Sigmoid colon (tissue), 4 donors: ENCODE results near the gene PAK1.

Experiments used
- EP300 ChIP-seq, 4 donors: sonication (generic); formaldehyde crosslinking; IDR thresholded peaks; one replicate each; pipeline ENCODE4 v1.6.1; 2017; ENCODE audit warnings: antibody characterized with exemption in 4 of 4
- POLR2A ChIP-seq, 2 donors: fragments of 450-650 bp; IDR thresholded peaks; one replicate each; pipeline ENCODE4 v1.6.1; 2016; ENCODE audit warnings: antibody characterized with exemption in 2 of 2, mild to moderate bottlenecking in 2 of 2, moderate library complexity in 2 of 2
- POLR2AphosphoS5 ChIP-seq, 4 donors: sonication (generic); formaldehyde crosslinking; IDR thresholded peaks; one replicate each; pipeline ENCODE4 v1.6.1; 2017; ENCODE audit warnings: antibody characterized with exemption in 4 of 4
- TF ChIP-seq, protein P1 (sequence below), 4 experiments: fragments of 450-650 bp in 3 of 4; fragments of 200-600 bp in 1 of 4; IDR thresholded peaks; one replicate each; pipeline ENCODE4 v1.5.1; 2016 to 2019; ENCODE audit warnings: antibody characterized with exemption in 4 of 4, mild to moderate bottlenecking in 3 of 4, moderate library complexity in 2 of 4

DNA sequence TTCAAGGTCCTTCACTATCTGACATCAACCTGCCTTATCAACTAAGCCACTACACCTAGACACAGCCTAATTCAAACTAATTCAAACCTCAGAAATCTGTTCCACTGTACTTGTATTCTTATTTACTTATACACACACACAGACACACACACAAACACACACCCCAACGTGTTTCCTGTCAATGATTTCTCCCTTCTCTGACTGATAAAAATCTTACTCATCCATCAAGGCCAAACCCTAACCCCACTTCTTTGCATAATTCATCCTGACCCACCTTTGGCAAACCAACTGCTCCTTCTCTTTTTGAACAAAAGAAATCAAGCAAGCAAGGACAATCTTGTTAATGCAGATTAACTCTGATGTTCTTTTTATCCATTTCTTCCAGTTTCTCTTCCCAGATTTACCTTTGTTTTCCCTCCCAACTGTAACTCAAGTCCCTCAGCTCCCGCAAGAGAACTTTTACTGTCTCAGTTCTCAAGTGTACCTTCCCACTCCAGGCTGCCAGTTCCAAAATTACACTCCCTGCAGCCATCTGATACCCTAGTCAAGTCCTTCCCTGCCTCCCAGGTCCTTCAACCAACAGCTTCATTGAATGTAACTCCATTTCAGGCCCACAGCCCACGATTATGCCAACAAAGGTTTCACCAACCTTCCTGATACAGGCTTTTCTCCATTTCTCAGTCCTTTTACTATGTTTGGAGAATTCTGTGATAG, 78.3 kb downstream of the PAK1 start:
- TF ChIP-seq EP300 (IDR thresholded peaks at IDR 0.05), result no peak
- no peak for TF ChIP-seq POLR2A (IDR thresholded peaks at IDR 0.05)
- TF ChIP-seq, protein P1, sequence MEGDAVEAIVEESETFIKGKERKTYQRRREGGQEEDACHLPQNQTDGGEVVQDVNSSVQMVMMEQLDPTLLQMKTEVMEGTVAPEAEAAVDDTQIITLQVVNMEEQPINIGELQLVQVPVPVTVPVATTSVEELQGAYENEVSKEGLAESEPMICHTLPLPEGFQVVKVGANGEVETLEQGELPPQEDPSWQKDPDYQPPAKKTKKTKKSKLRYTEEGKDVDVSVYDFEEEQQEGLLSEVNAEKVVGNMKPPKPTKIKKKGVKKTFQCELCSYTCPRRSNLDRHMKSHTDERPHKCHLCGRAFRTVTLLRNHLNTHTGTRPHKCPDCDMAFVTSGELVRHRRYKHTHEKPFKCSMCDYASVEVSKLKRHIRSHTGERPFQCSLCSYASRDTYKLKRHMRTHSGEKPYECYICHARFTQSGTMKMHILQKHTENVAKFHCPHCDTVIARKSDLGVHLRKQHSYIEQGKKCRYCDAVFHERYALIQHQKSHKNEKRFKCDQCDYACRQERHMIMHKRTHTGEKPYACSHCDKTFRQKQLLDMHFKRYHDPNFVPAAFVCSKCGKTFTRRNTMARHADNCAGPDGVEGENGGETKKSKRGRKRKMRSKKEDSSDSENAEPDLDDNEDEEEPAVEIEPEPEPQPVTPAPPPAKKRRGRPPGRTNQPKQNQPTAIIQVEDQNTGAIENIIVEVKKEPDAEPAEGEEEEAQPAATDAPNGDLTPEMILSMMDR (IDR thresholded peaks at IDR 0.05), result no peak
- TF ChIP-seq POLR2AphosphoS5 (IDR thresholded peaks at IDR 0.05), result no peak
